COLO668 (cell line): ENCODE results near the gene CDH4.

Experiments
- DNase-seq: peaks from one replicate; lab custom pipeline; 2025; ENCODE audit not compliant: unreplicated experiment; lab: John Stamatoyannopoulos, UW

CDH4 gene

DNA sequence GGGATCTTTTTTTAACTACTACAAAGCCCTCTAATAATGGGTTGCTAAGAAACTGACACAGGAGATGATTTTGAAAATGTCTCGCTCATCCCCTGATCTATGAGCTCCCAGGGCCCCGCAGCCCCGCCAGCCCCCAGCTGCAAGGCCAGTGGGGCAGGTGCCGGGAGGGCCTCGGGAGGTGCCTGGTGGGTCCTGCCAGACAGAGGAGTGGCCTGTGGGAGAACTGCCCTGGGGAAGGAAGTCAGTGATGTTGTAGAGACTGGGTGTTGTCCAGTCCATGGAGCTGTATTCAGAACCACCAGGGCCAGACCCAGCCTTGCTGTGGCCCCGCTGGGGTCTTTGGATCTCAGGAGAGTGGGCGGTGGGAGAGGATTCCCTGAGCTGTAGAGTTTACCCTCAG lies 554.9 kb downstream of the CDH4 start:
- no peak for DNase-seq

DNA sequence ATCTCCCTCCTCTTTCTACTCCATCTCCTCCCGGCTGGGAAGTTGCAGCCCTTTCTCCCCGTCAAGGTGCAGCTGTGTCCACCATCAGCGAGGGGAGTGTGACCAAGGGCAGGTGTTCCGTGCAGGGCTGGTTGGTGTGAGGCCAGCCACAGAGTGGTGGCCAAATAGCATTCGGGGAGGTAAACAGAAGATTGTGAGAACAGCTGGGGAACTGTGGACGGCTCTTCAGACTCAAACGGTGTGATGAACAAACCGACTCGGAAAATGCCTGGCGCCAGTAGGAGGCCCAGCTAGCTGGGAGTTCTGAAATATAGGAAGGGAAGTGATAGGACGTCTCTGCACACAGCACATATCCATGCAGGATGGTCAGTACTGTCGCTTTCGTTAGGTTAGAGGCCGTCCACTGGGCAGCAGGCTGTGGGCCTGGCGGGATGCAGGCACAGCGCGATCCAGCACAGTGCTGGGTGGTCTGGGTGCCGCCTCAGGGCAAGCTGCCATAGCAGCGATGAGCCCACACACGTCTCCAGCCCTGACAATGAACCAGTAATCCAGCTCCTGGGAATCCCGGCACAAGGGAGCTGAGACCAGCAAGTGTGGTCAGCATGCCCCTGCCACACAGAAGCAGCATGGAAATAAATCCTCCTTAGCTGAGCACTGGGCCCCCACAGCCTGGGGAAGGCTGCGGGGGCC lies 555.6 kb downstream of the CDH4 start:
- DNase-seq, result peak; percentile 10

DNA sequence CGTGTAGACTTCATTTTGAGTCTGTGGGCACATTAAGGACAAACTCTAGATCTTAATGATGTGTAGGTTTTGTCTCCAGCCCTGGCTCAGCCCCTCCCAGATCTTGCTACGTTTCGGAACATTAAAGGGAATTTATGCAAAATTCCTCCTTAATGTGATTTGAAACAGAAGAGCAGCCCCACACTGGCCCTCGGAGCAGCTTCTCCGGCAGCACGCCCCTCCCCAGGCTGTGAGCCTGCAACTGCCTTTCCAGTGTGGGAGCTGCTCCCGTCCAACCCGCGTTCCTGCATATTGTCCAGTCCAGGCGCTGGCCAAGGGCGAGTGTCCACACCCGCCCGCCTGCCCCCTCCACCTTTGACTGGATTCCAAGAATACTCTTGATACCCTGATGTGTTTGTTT lies 556.4 kb downstream of the CDH4 start:
- no peak for DNase-seq

DNA sequence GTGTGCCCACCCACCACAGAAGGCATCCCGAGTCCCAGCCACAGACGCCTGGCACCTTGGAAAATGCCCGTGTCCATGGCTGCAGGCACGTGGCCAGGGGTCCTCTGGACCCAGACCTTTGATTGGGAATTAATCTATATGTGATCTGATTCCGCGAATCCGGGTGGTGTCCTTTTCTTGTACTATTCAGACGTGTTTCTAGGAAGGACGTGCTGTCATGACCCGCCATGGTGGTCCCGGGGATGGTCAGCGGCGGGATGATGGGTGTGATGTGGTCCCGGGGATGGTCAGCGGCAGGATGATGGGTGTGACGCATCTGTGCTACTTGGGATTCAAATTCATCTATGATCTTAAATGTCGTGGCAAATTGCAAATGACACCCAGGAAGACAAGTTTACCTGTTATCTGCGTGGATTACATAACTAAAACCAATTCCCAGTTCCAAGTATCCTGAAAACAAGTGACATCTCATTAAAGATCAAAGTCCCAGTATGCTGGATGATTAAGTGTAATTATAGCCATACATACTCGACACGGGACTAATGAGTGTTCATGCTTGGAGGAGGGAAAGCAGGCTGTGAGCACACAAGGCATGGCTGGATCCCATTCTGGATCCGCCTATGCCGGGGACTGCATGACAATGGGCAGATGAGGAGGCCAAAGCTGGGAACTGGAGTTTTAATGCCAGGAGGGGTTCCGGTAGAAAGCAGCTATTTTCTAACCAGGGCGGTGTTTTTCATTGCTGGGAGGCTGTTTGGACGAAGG lies 557.1 kb downstream of the CDH4 start:
- no peak for DNase-seq

DNA sequence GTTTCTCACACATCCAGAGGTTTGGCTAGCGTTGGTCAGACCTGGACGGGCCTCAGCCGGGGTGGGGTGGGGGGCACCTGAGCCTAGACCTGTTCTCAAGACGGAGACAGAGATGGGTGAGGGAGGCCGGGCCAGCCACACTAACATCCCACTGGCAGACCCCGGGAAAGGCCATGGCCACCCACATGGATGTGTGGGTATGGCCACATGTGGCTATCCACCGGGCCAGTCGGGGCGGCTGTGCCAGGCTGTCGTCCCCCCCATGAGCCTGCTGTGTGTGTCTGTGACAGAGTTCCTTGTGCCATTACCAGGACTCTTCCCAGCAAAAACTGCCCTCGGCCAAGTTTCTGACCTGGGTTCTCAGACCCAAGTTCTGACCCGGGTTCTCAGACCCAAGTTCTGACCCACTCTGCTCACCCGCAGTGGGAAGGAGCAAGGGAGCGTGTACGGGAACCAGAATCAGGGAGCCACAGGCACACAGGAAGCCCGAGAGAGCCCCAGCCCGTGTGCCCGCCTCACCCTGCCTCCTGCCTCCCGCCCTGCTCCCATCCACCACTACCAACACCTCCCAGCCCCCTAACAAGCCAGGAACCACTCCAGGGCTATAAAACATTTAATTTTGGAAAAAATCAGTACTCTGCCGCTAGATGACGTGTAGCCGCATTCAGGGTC lies 558.1 kb downstream of the CDH4 start:
- DNase-seq, result no peak

DNA sequence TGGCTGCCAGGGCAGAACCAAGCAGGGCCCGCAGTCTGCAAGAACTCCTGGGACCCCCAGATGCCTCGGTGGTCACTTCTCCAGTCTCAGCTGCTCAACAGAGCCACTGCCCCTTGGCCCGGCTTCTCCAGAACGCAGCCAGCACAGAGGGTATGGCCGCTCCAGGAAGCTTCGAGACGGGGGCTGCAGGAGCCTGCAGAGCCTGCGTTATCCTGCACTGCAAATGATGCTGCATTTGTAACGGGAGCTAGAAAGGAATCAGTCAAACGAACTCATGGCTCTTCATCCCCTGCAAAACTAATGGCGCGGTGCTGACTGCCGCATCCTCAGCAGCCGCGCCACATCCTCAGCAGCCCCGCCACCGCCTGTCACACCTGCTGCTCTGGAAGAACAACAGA lies 558.7 kb downstream of the CDH4 start:
- DNase-seq, result no peak

DNA sequence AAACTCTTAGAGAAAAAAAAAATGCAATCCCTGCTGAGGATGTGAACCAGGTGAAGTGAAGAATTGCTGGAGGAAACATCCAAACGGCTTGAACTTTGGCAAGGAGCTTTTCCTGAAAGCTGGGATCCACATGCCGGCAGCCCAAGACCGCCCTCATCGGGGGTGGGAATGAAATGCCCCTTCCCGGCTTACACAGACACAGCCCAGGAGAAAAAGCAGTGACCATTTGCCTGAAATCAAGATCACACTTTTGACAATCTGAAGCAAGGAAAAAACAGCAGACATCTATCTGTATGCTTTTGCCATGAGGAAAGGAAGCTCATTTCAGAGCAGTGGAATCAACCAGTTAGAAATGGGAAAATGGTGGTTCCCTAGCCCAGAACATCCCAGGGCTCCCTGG lies 559.1 kb downstream of the CDH4 start:
- no peak for DNase-seq

DNA sequence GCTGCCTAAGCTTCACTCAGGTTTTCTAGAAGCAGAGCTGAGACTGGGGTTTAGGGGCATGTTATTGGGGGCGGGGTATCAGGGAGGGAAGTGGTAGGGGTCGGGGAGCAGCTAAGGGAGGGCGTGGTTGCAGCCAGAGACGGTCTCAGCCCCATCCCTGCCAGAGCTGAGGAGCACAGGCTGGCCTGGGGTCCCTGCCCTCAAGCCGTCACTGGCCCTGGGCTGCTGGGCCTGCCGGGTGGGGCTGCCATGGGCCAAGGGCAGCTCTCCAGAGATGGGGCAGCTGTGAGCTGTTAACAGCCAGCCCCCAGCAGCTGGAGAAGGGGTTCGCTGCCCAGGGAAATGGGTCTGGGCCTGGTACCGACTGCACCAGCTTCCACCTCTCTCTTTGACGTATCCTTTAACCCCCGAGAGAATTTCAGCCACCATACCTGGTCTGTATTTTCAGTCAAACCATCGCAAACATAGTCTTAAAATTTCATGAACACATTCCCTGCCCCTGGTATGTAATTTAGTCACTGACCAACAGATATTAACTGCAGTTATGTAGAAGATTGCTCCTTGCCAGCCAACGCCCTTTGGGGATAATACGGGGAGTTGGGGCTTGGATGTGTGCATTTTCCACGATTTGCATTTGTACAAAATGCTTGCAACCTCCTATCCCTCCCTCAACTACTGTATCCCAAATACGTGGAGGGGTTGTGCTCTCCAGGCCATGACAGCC lies 560.2 kb downstream of the CDH4 start:
- DNase-seq, result no peak

DNA sequence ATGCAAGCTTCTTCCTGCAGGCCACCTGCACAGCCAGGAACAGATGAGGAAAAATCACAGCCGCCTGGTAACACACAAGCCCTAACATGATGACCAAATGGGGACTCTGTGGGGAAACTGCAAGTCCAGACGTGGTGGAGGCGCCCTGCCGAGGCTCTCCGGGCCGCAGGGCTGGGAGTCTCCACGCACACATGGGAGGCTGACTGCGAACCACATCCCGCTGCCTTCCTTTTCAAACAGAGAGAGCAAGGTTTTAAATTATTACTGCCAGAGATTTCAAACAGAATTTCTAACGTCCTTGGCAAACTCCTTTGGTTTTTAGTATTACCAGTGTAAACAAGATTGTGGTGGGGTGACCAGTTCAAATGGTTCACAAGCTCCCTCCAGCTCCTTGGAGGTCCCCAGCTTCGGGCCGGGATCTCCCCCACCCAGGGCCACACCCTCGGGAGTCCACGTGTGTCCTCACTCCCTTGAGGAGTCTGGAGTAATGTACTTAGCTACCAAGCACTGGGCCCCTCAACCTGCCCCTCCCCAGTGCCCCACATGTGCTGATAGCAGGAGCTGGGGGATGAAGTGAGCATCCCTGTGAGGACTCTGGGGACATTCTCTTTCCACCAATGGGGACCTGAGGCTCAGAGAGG lies 560.9 kb downstream of the CDH4 start:
- no peak for DNase-seq

DNA sequence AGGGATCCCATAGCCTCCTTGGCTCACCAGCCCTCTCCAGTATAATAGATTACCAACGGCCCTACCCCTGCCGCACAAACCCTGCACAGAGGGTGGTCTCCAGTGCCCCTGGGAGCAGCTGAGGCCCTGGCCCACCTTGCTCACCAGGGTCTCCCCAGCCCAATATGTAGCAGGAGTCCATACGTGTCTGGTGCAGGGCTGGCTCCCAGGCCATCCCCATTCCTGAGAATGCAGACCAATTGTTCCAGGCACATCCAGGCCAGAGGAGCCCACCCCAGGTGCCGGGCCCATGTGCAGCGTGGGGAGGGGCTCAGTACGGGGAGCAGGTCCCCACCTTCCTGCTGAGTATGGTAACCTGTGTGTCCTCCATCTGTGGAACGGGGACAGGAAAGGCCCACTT lies 561.7 kb downstream of the CDH4 start:
- DNase-seq, result no peak

DNA sequence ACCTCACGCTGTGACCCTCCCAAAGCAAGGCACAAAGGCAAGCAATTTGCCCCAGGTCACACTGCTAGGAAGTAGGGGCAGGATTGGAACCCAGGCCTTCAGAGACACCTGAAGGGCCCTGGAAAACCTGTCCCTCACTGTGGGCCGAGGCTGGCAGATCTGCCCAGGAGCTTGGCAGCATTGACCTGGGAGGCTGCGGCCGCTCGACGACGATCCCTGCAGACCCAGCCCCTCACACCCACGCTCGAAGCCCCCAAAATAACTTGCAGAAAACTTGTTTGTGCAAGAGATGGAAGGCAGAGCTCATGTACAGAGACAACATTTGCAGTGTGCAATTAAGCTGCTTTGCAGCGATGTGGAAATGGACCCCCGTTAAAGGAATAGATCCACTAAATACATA lies 562.2 kb downstream of the CDH4 start:
- no peak for DNase-seq

DNA sequence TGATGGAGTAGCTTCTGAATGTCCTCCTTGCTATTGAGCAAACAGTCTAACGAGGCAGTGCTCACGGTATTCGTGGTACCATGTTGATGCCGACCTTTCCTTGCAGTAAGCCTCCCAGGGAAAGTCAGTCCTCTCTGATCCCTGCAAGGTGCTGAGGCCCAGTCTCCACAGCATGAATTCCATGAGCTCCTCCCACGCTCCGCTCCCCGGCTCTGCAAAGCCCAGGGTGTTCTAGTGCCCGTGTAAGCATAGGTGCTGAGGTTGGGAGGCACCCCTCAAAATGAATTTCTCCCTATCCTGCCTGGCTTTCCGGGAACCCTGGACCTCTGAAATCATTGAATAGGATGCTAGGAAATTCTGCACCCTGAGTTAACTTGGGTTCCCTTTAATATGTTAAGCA lies 562.7 kb downstream of the CDH4 start:
- no peak for DNase-seq

DNA sequence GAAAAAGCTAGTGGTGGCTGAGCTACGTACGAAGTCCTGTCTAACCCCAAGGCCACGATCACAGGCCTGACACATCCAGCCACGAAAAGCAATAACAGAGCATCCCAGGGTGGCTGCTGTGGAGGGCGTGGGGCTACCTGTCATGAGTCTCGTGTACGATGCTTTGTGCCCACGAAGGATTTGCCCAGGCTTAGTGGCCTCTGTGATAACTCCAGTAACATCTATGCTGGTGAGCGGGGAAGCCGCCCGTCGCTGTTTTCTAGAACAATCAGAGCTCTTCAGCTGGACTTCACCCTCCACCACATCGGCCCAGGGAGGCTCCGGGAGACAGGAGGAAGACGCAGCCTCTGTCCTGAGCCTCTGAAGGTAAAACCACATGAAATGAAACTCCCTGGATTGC lies 563.1 kb downstream of the CDH4 start:
- DNase-seq, result no peak

DNA sequence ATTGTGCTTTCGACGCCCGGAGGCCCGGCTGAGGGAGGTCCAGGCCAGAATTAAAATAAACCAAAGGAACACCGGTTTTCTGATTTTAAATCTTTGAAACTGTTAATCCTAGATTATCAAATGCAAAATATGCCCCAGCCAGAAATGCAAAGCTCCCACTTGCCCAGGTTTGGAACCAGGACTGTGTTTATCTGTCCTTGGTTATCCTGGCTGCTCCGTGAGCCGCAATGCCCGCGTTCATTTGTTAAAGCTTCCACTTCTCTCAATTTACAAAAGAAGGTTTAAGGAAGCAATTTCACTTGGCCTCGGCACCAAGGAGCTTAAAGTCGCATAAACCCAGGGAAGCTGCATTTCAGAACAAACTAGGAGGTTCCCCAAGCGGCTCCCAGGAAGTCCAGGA lies 563.6 kb downstream of the CDH4 start:
- no peak for DNase-seq

DNA sequence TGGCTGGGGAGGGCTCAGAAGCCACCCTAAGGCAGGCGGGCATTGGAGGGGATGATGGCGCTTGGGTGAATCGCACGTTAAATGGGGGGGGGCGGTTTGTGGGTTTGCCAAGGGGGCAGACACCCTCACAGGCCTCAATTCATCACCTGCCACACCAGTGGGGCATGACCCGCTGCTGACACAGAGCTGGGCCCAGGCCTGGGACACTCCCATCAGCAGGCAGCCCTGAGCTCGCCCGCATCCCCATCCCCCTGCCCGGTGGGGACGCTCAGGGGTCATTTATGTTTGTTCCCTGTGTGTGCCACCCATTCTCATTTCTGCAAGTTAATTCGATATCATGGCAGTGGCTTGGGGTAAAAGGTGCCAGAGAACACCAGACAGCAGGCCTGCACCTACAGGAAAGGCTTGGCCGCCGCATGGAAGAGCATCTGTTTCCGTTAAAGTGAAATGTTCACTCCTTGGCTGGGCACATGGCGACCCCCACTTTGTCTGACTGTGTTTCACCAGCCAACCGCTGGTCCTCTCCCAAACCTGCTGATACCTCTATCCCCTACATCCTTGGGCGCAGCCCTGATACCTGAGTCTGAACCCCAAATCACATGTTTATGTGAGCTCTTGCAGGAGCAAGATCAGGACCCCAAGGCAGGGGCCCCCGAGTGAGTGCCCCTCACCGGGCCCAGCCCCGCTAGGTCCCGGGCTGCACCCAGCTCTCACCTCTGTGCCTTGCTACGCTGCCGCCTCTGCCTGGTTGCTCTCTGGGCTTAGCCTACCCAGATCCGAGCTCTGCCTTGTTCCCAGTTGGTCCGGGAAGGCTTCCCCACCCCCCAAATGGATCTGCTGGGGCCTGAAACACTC lies 564.8 kb downstream of the CDH4 start:
- DNase-seq, result no peak

DNA sequence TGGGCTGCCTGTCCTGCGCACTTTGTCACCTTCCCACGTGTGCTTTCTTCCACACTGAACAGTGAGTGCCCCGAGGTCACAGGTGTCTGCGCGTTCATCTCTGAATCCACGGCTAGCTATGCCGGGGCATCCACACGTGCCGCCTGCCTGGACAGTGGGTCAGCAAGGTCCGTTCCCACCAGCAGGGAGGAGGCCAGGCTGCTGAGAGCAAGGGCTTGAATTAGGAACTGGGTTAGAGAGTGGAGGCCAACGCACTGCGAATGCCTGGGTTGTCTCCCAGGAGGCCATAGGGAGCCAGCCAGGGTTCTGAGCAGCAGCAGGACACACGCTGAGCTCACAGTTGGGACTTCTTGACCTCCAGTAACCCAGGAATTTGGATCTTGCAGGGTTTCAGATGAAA lies 565.5 kb downstream of the CDH4 start:
- no peak for DNase-seq

DNA sequence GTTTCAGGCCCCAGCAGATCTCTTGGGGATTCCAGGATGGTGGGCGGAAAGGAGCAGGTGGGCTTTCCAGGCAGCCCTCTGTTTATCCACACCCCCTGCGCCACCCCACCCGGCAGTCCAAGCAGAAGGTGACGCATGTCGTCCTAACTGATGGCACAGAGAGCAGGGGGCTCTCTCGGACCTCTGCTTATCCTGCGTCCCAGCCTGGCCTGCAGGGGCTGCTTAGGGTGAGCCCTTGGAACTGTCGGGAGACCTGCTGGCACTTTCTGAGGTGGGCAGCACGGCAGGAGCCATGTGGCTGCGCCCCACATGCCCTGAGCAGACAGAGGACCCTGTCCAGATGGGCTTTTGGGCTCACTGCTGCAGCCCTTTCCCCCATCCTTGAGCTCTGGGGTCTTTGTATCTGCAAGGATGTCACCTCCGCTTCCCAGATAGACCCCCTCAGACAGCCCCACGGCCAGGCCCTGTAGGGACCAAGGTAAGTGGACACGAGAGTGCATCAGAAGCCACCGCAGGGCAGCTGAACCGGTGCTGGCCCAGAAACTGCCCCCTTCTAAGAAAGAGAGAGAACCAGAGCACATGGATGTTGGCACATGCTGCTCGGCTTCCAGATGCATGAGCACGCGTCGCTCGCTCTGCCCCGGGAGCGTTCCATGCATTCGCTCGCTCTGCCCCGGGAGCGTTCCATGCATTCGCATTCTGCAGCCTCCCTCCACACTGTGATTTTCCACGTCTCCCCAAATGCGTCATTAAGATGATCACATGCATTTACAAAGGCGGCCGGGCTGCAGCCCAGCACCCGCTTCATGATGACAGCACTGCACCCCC lies 566.9 kb downstream of the CDH4 start:
- no peak for DNase-seq

DNA sequence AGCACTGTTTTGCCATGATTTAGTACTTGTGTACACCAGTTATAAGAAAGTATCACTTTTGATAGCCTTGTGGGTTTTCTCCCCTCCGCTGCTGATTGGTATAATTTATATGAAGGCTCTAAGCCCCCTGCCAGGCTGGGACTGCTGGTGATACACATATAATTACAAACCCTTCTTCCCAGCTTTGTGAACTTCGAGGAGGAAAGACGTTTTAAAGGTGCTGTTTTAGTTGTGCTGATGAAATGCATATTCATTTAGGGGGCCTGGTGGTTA lies 567.4 kb downstream of the CDH4 start:
- no peak for DNase-seq

DNA sequence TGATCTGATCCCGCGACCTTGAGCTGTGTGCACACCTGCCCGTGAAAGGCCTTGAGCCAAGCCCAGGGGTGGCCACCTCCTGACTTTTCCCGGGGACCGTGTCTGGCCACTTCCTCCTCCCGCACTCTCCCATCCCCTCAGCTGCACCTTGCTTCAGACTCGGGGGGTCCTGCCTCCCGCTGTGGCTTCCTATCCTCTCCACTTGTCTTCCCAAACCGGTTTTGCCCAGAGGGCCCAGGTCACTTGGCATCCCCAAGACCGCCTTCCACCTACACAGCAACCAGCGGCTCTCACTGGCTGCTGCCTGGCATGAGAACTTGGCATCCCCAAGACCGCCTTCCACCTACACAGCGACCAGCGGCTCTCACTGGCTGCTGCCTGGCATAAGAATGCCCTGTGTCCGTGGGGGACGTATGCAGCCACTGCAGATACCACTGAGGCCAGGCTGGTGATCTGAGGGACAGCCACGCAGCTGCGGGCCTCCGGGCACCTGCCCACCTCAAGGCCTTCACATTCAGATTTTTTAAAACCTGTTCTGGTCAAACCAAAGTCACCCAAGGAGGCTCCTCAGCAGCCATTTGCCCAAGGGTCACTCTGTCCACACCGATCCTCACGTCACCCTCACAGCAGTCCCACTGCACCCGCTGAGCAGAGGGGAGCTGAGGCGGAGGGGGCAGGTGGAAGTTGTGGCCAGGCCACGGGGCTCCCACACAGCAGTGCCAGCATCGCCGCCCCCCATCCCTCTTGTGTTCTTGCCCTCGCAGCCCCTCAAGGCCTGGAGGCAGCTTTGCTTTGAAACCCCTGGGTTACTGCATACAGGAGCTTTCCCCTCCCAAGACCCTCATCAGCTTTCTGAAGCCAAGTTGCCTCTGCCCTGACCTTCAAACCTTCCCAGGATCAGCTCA lies 568.1 kb downstream of the CDH4 start:
- no peak for DNase-seq
